ENCODE results near the gene PXN. TPM values are rescaled to one million over a fixed set of nuclear protein-coding genes. Genes with fewer than 3 reads are reported as not detected.
"Not testable (repeated sequence)": the region's sequence is repeated elsewhere in the genome, so short reads cannot be mapped to it uniquely, and the experiment has no call there.

PXN gene
- polyA plus RNA-seq, 1 donor from 2014 or later: 5.9 TPM

DNA sequence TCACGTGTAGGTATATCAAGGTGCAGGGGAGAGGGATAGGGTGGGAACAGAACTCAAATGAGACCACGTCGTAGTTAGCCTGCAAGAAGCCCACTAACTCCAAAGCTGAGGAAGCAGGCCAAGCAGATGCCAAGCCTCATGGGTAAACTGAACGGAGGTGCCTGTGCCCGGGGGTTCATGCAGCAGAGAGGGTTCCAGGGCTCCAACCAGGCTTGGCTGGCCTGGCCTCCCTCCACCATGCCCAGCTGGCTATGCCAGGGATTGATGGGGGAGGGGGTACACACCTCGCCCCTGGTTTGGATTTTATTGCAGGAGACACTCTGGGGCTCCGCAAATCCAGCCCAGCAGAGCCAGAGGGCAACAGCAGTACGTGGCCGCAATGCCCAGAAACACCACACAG, 27.3 kb downstream of the PXN start:
- no peaks in the 10 kb centered on the region for H3F3A ChIP-seq (ENCODE audit: insufficient read depth, low read length, poor library complexity, severe bottlenecking)
- H3K9me2 ChIP-seq (ENCODE audit: insufficient read depth, low read length): no peaks in the 10 kb centered on the region
- H3K9ac ChIP-seq (ENCODE audit: low read length): no peak overlapping the region
- no peak overlapping the region for H3K4me2 ChIP-seq (ENCODE audit: low read length)
- H2AFZ ChIP-seq (ENCODE audit: low read depth, low read length): no peak overlapping the region
- no peaks in the 10 kb centered on the region for H3K36me3 ChIP-seq (ENCODE audit: insufficient read depth, low read length)
- no peak for TF ChIP-seq RAD21 (conservative IDR thresholded peaks at IDR 0.05)
- TF ChIP-seq POLR2AphosphoS5 (IDR thresholded peaks at IDR 0.05): no peak
- no peak for TF ChIP-seq CTCF (IDR thresholded peaks at IDR 0.05; ENCODE audit: poor library complexity, severe bottlenecking)
- TF ChIP-seq, protein P1, sequence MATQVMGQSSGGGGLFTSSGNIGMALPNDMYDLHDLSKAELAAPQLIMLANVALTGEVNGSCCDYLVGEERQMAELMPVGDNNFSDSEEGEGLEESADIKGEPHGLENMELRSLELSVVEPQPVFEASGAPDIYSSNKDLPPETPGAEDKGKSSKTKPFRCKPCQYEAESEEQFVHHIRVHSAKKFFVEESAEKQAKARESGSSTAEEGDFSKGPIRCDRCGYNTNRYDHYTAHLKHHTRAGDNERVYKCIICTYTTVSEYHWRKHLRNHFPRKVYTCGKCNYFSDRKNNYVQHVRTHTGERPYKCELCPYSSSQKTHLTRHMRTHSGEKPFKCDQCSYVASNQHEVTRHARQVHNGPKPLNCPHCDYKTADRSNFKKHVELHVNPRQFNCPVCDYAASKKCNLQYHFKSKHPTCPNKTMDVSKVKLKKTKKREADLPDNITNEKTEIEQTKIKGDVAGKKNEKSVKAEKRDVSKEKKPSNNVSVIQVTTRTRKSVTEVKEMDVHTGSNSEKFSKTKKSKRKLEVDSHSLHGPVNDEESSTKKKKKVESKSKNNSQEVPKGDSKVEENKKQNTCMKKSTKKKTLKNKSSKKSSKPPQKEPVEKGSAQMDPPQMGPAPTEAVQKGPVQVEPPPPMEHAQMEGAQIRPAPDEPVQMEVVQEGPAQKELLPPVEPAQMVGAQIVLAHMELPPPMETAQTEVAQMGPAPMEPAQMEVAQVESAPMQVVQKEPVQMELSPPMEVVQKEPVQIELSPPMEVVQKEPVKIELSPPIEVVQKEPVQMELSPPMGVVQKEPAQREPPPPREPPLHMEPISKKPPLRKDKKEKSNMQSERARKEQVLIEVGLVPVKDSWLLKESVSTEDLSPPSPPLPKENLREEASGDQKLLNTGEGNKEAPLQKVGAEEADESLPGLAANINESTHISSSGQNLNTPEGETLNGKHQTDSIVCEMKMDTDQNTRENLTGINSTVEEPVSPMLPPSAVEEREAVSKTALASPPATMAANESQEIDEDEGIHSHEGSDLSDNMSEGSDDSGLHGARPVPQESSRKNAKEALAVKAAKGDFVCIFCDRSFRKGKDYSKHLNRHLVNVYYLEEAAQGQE (IDR thresholded peaks at IDR 0.05; ENCODE audit: borderline replicate concordance): no peak
- no peak for TF ChIP-seq MXI1 (conservative IDR thresholded peaks at IDR 0.05; ENCODE audit: poor library complexity, severe bottlenecking)
- TF ChIP-seq EP300 (conservative IDR thresholded peaks at IDR 0.05; ENCODE audit: poor library complexity, severe bottlenecking): no peak
- TF ChIP-seq SMC3 (conservative IDR thresholded peaks at IDR 0.05; ENCODE audit: poor library complexity): no peak
- no peak for TF ChIP-seq TAF1 (IDR thresholded peaks at IDR 0.05; ENCODE audit: low read depth)
- no peak for TF ChIP-seq EZH2 (IDR thresholded peaks at IDR 0.05; ENCODE audit: borderline replicate concordance, insufficient read depth, low read length, poor library complexity, severe bottlenecking)
- no peak overlapping the region for H3K4me3 ChIP-seq (ENCODE audit: low read length)
- no peaks in the 10 kb centered on the region for H3K27me3 ChIP-seq (ENCODE audit: insufficient read depth, low read depth, low read length)
- no peak overlapping the region for H3K27ac ChIP-seq (ENCODE audit: low read length)
- H3K79me2 ChIP-seq (replicated peaks; ENCODE audit: insufficient read depth, low read length): no peaks in the 10 kb centered on the region
- H3K9me3 ChIP-seq (ENCODE audit: low read length): no peaks in the 10 kb centered on the region
- no peaks in the 10 kb centered on the region for H4K20me1 ChIP-seq (ENCODE audit: insufficient read depth)

- Histone ChIP-seq H2AFZ (ENCODE audit: low read depth, low read length) (no peak overlapping the region), H3K9ac (ENCODE audit: low read length) (no peak overlapping the region), H3K36me3 (ENCODE audit: insufficient read depth, low read length) (no peaks in the 10 kb centered on the region), H3K4me2 (ENCODE audit: low read length) (no peak overlapping the region), H3K27ac (ENCODE audit: low read length) (no peak overlapping the region), H3K4me3 (ENCODE audit: low read length) (no peak overlapping the region), H3K79me2 (replicated peaks; ENCODE audit: insufficient read depth, low read length) (no peaks in the 10 kb centered on the region), H3F3A (ENCODE audit: insufficient read depth, low read length, poor library complexity, severe bottlenecking) (no peaks in the 10 kb centered on the region), H3K9me3 (ENCODE audit: low read length) (no peaks in the 10 kb centered on the region), H3K27me3 (ENCODE audit: insufficient read depth, low read depth, low read length) (no peaks in the 10 kb centered on the region), H4K20me1 (ENCODE audit: insufficient read depth) (no peaks in the 10 kb centered on the region), H3K9me2 (ENCODE audit: insufficient read depth, low read length) (no peaks in the 10 kb centered on the region)
- TF ChIP-seq TAF1 (IDR thresholded peaks at IDR 0.05; ENCODE audit: low read depth) (no peak), RAD21 (conservative IDR thresholded peaks at IDR 0.05) (no peak), EP300 (conservative IDR thresholded peaks at IDR 0.05; ENCODE audit: poor library complexity, severe bottlenecking) (no peak), EZH2 (IDR thresholded peaks at IDR 0.05; ENCODE audit: borderline replicate concordance, insufficient read depth, low read length, poor library complexity, severe bottlenecking) (no peak), MXI1 (conservative IDR thresholded peaks at IDR 0.05; ENCODE audit: poor library complexity, severe bottlenecking) (no peak), SMC3 (conservative IDR thresholded peaks at IDR 0.05; ENCODE audit: poor library complexity) (no peak), POLR2AphosphoS5 (IDR thresholded peaks at IDR 0.05) (no peak), CTCF (IDR thresholded peaks at IDR 0.05; ENCODE audit: poor library complexity, severe bottlenecking) (no peak)
- TF ChIP-seq, protein P1 (IDR thresholded peaks at IDR 0.05; ENCODE audit: borderline replicate concordance): no peak
Measured at GRCh38 chr12:120237360-120238171, 28.0 kb downstream of the PXN start.

- H3K9ac ChIP-seq (ENCODE audit: low read length); H3K79me2 ChIP-seq (replicated peaks; ENCODE audit: insufficient read depth, low read length); H3K9me2 ChIP-seq (ENCODE audit: insufficient read depth, low read length); H3K27me3 ChIP-seq (ENCODE audit: insufficient read depth, low read depth, low read length); H3K4me2 ChIP-seq (ENCODE audit: low read length); H3K36me3 ChIP-seq (ENCODE audit: insufficient read depth, low read length); H4K20me1 ChIP-seq (ENCODE audit: insufficient read depth); H2AFZ ChIP-seq (ENCODE audit: low read depth, low read length); H3K27ac ChIP-seq (ENCODE audit: low read length); H3K9me3 ChIP-seq (ENCODE audit: low read length); H3F3A ChIP-seq (ENCODE audit: insufficient read depth, low read length, poor library complexity, severe bottlenecking); H3K4me3 ChIP-seq (ENCODE audit: low read length): not testable (repeated sequence)
Measured at GRCh38 chr12:120236809-120237208, 28.7 kb downstream of the PXN start.
